ENCODE measurements around the gene ZFAND5.

Gene ZFAND5

DNA sequence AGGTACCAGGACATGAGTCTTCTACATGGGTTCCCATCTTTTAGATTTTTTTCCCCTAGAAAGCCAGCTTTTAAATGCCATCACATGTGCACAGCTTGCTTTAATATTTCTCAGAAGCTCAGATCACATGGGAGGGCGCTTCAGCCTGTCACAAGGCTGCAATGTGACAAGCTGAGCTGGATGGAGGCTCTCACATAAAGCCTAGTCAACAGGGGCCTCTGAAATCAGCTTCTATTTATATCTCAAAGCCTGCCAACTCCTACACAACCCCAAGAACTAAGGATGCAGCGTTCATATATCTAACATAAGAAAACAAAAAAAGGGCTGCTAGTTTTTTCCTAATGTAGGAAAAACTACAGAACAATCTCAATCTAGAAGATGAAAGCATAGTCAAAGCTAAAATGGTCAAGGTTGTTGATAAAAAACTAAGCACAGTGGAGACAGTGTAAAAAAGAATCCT lies 2.3 kb downstream of the ZFAND5 start:
- peak; percentile 44 for DNase-seq

DNA sequence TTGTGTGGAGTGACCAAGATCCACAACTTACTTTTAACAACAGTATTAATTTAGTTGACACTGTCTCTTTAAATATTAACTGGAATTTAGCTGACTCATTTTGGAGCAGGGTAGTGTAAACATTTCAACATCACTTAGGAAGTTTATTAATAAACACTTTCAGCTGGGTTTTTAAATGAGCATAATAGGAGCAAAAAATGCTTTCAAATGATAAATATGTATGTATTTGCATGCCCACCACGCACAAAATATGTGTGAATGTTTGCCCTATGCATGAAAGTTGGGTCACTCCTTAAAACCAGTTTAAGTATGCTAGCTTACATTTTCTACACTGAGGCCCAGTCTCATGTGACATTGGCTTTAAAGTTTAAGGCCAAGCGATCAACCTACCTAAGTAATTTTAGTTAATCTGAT lies 2.9 kb downstream of the ZFAND5 start:
- no peak for DNase-seq

DNA sequence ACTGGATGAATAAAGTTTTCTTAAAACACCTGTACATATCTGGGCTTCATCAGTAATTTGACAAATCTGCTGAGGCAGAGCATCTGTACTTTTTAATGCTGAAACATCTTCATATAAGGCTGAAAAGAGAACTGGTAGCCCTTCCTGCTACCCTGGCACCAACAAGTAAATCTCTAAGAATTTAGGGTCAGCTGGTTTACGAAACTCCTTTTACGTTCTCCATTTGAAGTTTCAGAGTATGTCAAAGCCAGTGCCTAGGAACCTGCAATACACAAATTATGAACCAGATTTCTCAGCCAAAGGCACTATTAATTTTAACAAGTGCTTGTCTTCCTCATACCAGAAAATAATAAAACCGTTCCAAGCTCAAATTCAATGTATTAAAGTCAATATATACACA lies 3.8 kb downstream of the ZFAND5 start:
- no peak for DNase-seq

DNA sequence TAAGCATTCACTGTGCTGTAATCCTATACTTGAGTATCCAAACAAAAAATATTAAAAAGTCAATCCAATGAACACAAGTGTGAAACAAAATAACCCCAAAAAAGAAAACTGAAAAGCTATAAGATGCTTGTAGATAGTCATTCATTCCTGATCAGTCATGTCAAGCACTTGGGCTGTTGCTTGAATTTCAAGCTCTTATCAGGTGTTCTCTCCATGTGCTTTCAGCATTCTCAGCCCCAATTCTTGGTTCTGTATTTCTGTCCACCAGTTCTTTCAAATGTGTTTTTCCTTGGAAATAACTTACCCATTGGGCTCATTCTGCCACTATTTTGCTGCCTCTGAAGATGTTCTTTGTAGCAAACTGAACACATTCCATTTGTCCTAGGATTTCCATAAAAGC lies 4.7 kb downstream of the ZFAND5 start:
- no peak for DNase-seq

DNA sequence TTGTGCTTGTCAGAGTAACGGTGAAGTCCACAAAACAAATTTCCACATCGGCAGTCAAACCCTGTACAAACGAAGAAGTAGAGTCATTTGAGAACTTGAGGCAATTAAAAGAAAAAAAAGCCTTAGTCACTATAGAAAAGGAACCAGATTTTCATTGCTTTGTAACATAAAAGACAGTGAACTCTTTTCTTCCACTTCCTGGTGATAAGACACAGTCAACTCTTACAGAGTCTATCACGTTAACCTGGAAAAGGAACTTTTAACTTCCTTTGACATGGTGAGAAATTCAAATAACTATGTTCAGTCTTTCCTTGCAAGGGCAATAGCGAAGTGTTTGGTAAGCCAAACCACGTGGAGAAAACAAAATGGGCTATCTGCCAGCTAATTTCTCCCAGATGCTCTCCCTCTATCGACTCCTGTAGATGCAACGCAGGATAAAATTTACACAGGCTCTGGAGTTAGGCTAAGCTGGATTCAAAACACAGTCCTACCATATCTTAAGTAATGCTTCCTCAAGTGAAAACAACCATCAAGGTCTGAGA lies 8.9 kb downstream of the ZFAND5 start:
- DNase-seq: no peak

DNA sequence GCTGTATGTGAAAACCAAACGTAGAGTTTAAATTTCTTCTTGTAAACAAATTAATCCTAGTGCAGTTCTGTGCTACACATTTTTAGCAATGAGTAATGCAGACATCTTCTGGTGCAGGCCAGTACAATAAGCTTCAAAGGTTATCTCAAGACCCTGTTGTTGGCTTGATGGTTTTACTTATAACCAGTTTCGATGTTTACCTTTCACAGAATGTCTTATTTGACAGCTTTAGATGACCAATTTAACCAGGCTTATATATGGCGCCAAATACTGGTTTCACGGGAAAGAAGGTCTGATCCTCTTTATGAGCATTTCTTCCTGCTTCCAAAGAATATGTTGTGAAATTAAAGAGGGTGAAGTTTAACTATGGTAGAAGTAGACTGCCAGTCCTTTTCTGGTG lies 9.9 kb downstream of the ZFAND5 start:
- no peak for DNase-seq

DNA sequence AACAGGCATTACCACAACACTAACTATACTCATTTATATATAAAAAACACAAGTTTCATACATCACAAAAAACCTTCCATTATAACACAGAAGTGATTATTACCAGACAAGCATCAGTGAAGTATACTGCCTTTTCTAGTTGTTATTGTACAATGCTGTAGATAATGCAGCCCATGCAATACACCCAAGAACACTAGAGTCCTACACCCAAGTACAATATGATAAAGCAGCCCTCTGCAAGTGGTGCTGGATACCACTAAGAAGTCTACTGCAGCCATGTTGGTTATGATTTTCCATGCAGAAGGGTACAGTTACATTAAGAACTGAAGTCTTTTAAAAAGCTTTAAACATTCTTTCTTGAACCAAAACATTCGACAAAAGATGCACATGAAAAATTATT lies 10.3 kb downstream of the ZFAND5 start:
- DNase-seq: no peak

DNA sequence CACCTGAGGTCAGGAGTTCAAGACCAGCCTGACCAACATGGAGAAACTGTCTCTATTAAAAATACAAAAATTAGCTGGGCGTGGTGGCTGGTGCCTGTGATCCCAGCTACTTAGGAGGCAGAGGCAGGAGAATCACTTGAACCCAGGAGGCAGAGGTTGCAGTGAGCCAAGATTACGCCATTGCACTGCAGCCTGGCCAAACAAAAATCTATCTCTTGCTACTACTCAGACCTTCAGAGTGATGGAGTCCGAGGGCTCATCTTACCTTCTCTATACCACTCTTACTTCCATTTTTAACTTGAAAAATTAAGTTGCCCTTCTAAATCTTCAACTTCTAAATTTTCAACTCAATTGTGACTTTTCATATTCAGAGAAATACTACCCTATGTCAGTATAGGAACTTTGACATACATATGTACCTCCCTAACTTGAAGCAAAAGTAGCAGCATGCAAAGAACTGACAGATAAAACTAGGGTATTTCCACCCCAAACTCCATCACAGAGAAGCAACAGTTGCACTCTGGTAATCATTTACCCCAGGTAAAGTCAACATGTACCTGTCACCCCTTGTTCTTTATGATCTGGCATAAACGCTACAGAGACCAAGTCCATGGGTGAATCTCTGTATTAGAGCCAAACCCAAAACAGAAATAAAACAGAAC lies 11.4 kb downstream of the ZFAND5 start:
- DNase-seq: no peak

DNA sequence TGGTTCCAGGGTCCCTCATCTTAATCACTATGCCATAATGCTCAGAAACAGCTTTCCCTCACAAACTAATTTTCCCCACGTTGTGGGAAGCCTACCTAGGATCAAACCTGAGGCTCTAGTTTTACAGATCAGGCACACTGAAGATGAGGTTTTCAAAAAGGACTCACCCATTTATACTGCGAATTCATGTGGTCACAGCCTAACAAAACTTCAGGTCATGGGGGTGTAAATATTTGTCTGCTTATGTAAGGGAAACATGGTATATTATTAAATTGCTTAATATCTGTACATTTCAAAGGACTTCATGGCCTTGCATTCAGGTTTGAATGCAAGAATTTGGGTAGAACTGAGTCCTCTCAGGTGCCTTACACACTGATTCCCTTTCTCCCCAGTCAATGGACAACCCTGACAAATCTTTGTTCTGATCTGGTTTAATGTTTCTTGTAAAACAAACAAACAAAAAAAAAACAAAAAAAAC lies 12.1 kb downstream of the ZFAND5 start:
- DNase-seq: no peak

DNA sequence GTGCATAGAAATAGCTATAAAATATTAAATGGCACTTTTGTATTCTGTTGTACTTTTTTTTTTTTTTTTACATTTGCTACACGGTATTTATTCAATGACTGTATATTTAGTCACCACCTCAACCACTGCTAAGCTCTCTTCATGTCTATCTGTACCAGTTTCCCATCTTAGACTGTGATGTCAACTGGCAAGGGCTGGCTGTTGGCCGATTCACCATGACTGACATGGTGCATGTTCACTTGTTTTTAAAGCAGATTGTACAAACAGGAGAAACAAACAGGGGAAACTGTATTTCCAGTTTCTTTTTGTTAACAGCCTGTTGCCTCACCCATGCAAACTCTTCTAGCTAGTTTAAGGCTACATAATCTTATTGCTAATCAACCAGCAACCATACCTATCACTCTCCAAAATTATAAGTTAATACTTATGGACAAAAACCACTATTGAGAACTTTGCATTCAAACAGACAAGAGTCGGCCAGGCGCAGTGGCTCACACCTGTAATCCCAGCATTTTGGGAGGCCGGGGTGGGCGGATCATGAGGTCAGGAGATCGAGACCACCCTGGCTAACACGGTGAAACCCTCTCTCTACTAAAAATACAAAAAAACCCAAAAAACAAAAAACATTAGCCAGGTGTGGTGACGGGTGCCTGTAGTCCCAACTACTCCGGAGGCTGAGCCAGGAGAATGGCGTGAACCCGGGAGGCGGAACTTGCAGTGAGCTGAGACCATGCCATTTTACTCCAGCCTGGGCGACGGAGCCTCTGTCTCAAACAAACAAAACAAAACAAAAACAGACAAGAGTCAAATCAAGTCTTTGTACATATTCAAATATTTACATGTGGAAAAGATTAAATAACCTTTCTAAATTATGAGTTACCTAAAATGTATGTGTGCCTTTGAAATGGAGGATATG lies 13.2 kb downstream of the ZFAND5 start:
- DNase-seq: no peak

DNA sequence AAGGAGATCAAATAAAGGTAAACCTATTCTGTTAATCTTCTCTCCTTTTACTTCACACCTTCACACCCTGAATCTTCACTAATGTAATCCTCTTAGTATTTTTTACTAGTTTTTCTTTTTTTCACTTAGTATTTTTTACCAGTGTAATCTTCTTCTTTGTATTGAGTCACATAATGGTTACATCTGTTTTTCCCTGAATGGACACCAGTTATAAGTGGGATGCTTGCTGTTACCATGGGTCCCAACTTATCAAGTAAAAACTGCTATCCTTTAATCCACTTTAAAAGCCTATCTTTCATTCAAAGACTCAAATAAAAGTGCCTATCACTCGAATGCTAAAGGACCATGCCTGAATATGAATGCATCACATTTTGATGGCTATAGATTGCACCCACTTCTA lies 15.1 kb downstream of the ZFAND5 start:
- DNase-seq: no peak

DNA sequence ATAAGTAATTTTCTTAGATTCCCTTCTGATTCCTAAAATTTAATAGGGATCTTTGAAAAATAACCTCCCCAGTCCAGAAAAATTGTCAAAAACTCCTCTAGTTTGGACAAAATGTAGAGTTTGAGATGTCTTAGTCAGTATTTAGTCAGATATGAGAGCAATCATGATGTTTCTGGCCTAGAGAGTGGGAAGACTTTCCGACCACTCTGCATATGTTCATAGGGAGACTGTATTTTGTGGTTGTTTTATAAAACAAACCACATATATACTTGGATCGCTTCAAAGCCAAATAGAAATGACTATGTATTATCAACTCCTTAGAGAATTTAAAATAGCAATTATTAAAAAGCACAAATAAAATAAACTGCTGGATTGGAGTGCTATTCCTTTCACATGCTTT lies 15.8 kb downstream of the ZFAND5 start:
- no peak for DNase-seq

DNA sequence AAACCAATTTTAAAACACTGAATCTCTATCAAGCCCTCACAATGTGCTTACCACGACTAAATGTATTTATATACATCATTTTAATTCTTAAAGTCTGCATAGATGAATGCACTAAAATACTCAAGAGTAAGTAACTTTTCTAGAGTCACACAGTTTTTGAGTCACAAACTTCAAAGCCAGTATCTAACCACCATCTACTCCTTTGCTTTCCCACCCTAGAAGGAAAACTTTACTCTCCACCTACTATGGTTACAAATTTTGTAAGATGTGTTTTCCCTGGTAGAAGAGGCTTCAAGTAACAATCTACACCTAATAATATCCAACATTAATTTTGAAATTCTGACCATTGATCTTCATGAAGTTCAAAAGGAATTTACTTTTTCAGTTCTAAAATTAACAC lies 18.7 kb downstream of the ZFAND5 start:
- no peak for DNase-seq

DNA sequence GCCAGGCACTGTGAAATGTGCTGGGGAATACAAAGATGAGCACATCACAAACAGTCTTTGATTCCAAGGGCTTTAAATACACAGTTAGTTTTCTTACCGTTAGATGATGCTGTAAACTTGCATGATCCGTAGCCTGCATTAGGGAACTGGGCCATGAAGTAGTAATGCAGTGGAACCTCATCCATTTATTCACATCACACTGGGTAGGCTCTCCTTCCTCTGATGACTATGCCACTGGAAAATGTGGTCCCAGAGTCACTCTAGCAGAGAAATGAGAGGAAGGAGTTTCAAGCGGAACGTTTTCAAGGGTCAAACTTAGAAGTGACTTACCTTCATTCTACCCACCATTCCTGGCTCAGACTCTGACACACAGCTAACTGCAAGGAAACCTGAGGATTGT lies 26.4 kb downstream of the ZFAND5 start:
- no peak for DNase-seq

DNA sequence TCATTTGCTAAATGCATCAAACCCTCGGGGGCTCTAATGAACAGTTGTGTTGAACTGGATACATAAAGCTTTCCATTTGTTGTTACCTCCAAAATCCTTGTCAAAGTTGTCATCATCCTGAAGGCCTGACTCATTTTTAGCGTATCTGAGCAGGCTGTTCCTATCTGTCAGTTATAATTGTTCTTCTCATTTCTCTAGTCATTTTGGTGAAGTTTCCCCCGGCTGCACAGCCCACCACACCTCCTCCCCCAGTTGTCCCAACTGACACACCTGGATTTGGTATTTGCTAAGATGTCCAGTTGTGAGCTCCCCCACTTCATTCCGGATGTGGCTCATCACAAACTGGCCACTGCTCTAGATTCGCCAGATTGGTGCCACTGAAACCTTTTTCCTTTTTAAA lies 27.7 kb downstream of the ZFAND5 start:
- DNase-seq: no peak

DNA sequence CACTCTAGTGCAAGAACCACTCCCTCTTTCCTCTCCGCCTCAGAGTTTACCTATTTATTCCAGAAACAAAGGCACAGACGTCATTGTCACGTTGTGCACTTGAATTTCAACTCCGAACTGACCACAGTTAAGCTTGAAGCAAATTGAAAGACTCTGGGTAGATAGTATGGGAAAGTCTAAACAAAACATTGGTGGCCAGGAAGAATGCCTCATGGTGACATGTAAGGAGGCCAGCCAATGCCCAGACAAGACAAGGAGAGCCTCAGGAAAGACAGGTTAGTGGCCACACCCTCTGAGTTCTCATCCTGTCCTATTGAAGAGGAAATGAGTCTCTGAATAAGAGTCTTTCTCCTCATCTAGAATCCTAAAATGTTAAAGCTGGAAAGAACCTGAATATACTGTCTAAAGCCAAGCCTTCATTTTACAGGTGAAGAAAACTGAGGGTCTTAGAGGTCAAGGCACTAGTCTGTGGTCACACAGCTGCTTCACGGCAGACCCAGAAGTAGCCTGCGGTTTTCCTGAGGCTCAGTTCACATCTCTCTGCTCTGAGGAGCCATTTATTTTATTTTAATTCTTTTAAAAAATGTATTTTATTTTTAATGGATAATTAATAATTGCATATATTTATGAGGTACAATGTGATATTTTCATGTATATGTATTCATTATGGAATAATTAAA lies 30.2 kb downstream of the ZFAND5 start:
- no peak for DNase-seq

DNA sequence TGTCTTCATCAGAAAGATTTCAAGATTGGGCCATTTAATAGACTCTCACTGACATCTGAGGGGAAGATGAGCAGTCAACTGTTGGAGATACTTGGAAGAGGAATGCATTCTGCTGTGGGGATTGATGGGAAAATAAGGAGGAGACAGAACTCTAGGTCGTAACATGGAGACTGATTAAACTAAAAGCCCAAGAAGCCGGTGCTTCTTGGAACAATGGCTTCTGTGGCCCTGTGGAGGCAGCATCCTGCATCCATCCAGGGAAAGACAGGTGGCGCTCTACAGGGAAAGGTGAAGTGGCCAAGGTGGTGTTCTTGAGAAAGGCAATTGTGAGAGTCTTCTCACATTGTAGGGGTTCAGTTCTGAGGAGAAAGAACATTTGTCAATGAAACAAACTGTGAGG lies 31.3 kb downstream of the ZFAND5 start:
- DNase-seq: no peak

DNA sequence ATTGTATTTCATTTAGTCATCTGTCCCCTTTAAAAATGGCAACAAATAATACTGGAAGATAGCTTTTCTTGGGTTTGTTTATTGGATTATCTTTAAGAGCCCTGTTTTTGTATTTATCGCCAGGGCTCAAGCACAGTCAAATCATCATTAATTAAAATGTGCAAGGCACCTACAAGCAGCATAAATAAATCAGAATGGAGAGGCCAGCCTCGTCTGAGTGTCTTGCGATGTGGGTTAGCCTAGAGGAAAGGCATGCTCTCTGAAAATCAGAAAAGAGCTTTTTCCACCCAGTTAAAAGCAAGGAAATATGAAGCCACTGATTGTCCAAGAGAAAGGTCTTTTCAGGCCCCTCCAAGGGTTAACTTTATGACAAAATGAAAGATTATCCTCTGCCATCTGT lies 31.8 kb downstream of the ZFAND5 start:
- DNase-seq: no peak

DNA sequence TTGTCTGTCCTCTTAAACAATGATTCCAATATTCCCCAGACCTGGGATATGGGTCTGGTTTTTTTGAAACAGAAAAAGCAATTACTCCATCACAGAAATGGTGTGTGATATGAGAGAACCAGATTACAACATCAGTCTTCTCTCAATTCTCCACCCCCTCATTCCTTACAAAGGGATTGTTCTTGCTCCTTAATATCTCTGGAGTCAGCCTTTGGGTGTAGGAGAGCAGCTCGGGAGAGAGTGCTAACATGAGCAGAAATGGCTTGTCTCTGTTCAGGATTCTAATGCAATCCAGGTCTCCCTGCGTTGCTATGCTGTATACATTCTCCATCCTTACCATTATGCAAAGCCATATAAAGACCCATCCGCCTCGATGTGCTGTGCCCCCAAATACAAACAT lies 32.7 kb downstream of the ZFAND5 start:
- DNase-seq: no peak

DNA sequence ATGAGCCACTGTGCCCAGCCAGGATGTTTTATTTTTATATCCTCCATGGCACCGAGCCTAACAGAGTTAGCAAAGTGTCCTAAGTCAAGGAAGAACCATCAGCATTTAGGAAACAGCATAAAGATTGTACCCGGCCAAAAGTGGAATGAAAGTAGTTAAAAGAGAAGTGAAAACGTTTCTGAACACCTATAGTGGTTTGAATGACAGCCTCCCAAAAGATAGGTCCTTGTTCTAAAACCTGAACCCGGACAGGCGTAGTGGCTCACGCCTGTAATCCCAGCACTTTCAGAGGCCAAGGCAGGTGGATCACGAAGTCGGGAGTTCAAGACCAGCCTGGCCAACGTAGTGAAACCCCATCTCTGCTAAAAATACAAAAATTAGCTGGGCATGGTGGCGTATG lies 37.4 kb downstream of the ZFAND5 start:
- DNase-seq: no peak

DNA sequence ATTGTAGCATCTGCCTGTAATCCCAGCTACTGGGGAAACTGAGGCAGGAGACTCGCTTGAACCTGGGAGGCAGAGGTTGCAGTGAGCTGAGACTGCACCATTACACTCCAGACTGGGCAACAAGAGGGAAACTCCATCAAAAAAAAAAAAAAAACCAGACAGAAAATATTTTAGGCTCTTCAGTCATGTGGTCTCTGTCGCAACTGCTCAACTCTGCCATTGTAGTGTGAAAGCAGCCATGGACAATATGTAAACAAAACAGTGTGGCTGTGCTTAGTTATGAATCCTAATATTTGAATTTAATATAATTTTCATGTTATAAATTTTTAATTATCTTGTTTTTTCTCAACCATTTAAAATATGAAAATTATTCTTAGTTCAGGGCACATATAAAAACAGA lies 38.4 kb downstream of the ZFAND5 start:
- DNase-seq: no peak

DNA sequence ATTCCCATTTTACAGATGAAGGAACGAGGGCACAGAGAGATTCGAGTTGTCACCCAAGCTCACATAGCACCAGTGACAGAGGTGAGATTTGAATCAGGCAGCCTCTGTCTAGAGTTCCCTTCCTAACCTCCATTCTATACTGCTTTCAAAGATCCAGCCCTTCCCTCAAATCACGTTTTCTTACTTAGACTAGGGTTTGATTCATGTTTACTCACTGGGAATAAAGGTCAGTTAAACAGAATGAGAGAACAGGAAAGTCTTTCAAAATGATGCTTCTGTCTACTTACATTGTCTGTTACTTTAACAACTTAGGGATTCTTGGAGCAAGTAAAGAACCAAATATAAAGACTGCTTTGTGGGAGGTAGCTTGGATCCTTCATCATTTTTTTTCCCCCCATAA lies 40.0 kb downstream of the ZFAND5 start:
- DNase-seq: no peak

DNA sequence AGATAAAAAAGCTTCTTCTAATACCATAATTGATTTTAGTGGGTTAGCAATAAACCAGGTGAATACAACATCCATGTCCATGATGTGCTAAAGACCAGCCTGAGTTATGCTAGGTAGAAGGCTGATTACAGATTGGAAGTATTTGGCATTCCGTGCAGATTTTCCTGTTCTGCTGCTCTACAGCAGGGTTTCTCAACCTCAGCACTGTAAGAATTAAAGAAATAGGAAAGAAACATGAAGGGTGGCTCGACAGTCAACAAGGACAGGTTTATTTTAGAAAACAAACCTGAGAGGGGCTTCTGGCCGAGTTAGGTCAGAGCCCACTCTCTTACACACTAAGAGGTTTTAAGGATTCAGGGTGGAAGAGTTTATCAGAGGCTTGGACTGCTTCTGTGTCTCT lies 42.3 kb downstream of the ZFAND5 start:
- no peak for DNase-seq

DNA sequence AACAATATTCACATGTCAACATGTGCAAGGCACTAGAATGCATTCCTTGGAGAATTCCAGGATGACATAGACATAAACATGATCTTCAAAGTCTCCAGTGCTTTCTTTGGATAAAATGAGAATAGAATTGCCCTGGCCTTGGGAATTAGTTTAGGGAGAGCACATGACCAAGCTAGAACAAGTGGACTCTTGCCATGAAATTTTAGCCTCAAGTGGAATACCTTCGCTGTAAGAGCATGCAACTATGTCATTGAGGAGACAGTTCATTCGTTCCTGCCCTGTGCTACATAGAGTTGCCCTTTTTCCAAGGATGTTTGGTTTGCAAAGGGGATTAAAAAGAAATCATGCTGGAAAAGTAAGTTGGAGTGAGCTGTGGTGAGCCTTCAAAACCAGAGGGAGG lies 42.7 kb downstream of the ZFAND5 start:
- DNase-seq: no peak
